GM21360 (cell line): ENCODE data around the gene NRXN3.
"Not testable (repeated sequence)": the region's sequence is repeated elsewhere in the genome, so short reads cannot be mapped to it uniquely, and the experiment has no call there.

Experiments used
- ATAC-seq: cut with Tn5 transposase; IDR thresholded peaks from one replicate; pipeline ENCODE4 v1.9.1; 2021; ENCODE audit warnings: mild to moderate bottlenecking, moderate library complexity; ENCODE audit not compliant: unreplicated experiment

Gene NRXN3

DNA sequence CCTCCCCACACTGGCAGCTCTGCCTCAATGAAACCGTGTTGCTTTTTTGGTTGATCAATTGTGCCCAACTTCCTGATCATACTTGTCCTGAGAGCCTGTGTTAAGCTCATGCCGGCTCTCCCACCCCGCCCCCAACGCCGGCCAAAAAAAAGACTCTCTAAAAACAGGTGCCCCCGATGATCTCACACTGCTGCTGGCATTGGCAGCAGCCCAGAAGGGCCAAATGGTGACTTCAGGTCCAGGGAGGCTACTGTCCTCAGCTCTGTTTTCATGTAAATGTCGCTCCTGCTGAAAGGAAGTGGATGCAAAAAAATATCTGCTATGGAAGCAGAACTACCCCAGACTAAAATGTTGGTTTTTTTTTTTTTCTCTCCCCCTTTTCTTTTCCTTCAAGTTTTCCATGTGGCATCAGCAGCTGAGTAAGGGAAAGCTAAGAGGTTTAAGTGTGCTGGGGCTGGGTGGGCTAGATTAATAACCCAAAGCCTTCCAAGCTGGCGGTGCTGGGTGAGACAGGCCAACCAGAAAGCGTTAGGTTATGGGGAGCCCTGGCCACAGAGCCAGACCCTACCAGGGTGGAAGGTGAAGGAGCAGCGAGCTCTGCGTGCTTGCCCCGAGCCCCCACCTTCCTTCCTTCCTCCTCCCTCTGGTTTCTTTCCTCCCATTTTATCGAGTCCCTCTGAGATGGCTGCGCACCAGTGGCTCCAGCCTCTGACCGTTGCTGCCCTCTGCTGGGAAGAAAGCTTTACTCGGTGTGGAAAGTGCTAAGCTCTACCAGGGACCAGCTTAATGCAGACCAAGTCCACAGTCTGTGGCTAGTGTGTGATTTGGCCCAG, 396.1 kb downstream of the NRXN3 start:
- ATAC-seq = peak; percentile 97

DNA sequence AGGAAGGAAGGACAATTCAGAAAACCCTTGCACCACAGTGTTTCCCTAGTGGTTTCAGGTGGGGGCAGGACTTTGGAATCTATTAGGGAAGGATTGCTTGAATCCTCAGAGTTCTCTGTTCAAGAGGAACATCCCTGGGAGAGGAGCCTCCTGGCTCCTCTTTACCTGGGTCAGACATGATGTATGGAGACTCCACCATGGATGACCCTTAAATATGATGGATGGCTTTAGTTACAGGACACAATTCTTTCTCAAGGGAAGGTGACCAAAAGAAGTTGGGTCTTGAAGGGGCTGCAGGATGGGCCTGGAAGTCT, 396.6 kb downstream of the NRXN3 start:
- no peak for ATAC-seq

DNA sequence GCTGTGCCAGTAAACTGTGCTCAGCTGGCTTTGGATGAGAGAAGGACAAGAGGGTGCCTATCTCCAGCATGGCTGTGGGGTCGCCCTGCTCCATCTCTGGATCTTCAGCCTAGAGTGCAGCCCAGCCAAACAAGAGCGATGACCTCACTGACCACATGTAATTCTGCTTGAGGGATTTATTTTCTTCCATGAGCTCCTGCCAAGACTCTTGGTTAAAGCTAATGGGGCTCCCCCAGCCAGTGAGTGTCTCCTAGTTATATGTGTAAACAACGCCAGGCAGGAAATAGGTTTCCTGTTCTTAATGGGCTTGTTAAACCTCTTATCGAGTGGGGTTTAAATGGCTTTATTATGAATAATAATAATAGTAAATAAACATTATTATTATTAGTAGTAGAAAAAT, 397.2 kb downstream of the NRXN3 start:
- ATAC-seq = no peak

DNA sequence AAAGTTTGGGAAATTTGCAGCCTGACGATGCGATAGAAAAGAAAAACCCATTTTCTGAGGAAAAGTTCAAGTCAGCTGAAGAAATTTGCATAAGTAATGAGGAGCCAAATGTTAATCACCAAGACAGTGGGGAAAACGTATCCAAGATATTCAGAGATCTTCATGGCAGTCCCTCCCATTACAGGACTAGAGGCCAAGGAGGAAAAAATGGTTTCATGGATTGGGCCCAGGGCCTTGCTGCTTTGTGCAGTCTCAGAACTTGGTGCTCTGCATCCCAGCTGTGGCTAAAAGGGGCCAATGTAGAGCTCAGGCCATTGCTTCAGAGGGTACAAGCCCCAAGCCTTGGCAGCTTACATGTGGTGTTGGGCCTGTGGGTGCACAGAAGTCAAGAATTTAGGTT, 403.6 kb downstream of the NRXN3 start:
- ATAC-seq = not testable (repeated sequence)

DNA sequence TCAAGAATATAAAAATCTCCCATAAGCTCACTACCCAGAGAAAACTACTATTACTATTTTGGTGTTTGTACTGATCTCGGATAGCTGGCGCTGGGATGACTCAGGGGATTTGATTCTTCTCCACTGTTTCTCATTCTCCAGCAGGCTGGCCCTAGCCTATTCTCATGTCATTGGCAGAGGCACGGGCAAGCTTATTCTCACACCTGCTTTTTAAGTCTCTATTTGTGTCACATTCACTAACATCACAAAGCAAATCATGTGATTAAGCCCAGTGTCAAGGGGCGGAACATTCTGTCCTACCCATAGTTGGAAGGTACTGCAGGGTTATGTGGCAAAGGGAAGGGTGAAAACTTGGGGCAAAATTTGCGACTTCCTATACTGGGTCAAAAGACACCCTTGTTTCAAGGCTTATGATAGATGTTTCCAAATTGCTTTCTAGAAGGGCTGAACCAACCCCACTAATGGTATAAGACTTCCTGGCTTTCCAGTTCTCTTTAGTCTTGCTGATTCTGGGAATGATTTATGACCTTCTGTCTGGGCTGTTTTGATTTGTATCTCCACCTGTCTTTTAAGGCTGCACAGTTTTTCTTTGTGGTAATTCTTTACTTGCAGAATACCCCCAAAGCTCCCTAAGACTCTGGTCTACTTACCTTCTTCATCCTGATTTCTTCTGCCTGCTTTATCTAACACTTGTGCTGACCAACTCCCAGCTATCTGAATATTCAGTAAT, 406.4 kb downstream of the NRXN3 start:
- no peak for ATAC-seq

DNA sequence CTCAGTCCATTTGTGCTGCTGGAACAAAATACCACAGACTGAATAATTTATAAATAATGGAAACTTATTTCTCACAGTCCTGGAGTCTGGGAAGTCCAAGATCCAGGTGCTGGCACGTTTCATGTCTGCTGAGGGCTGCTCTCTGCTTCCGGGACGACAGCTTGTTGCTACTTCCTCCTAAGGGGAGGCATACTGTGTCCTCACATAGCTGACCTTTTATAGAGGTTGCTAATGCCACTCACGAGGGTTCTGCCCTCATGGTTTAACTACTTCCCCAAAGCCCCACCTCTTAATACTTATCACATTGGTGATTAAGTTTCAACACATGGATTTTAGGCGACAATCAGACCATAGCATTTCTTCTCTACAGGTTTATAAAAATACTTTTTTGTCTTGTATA, 411.1 kb downstream of the NRXN3 start:
- no peak for ATAC-seq

DNA sequence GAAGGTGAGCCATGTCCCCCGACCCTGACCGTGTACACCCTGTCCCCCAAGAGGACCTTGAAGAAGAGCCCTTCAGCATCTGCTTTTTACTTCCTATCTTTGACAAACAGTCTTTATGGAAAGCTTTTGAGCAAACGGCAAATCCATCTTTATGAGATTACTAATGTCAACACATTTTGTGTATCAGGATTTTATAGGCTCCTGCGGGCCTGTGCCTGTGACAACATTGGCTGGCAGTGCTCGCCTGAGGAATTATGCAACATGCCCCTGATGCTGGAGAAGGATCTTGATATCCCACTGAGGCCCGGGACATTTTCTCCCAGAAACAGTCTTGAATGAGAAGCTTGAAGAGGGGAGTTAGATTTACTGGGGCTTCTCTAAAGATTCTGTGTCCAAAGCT, 416.5 kb downstream of the NRXN3 start:
- ATAC-seq = no peak

DNA sequence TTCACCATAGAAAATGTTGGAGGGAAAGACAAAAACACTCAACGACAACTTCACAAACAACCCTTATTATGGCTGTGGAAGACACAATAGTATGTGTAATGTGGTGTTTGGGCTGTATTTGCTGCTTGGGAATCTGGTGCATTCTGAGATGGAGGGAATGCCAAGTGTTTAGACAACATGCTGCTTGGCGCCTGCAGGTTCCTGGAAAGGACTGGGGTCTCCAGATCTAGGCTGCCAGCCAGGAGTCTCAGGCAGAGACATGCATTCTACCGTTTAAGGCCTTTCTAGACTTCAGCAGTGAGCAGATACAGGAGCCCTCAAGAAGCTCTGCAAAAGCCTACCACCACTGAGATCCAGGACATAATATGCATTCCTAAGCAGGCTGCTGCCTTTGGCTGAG, 418.7 kb downstream of the NRXN3 start:
- ATAC-seq = no peak

DNA sequence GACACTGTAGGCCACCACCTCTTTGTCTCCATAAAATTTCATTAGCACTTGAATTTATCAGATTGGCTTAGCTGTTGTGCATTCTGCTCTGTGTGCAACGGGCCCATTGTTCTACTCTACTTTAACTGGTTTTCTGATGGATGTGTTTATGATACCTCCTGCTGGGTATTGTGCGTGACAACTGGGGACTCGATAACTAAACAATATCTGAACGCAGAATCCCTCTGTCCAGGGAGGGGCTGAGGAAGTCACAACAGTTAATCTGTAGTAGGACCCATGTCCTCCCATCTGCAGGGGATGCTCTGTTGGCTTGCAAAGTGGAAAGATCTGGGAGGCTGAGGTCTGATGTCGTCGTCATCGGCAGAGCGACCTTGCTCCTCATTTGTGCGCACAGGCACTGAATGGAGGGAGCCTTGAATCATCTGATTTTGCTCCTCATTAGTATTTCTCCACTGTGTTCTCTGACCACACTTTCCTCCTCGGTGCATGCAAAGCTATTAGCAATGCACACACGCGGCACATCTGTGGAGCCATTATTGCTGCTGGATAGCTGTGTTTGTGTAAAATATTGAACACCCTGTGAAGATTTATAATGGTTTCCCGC, 422.5 kb downstream of the NRXN3 start:
- no peak for ATAC-seq

DNA sequence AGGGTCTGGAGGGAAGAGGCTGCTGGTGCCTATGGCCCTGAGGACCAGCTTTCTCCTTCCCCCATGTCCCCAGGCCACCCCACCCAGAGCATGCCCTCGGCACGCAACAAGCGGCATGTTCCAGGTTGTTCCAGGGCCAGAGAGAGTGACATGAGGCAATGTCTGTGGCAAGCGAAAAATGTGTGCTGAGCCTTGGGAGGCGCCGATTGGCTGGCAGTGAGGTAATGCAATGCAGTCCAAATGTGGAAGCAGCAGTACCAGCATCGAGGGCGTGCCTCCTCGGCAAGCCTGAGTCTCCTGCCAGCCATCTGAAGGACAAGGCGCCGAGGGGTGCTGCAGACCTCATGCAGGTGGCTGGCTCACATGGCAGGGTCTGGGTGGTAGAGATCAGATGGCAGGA, 423.8 kb downstream of the NRXN3 start:
- no peak for ATAC-seq

DNA sequence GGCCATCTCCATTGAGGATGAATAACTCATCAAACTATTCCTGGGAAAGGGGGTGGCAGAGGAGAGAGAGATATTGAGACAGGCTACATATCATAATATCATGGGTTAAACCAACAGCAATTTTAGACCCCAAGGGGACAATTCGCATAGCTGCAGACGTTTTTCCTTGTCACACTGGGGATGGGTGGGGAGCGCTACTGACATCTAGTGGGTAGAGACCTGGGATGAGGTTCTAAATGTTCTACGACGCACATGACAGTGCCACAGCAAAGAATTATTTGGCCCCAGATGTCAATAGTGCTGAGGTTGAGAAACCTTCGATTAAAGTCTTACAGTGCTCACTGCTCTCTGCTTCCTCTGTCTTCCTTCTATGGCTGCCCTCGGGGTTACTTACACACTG, 425.6 kb downstream of the NRXN3 start:
- no peak for ATAC-seq

DNA sequence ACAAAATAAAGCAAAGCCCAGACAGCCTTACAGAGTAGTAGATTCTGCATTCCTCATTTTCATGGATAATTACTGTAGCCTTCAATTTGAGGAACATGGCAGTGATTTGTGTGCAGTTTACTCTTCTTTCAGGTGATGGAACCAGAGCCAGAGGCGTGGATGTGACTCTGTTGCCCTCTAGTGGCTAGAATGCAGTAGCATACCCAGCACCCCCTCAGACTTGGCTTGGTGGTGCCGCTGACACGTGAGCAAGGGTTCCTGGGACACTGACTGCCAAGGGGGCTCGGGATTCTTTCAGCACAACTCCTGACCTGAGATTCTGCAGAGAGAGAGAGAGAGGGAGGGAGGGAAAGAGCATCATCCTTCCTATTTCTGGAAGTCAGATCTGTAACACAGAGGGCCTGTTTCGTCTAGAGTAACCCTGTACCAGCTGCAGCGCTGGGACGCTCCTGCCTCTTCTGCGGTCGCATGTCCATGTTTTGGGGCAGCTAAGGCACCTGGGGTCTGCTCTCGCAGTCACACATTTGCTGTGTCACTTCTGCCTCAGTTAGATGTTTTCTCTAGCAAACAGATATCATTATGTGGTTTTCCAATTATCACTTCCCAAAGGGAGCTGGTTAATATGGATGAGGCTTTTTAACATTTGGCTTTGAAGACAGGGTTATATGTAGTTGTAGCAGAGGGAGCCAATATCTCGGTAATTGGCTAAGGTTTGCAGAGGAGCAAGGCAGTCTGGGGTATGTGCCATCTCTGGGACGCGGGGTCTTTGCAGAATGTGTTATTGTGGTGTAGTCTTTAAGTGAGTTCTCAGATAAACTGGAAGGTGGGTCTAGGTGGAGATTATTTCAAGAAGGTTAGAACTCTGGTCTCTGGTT, 428.1 kb downstream of the NRXN3 start:
- ATAC-seq = peak; percentile 91

DNA sequence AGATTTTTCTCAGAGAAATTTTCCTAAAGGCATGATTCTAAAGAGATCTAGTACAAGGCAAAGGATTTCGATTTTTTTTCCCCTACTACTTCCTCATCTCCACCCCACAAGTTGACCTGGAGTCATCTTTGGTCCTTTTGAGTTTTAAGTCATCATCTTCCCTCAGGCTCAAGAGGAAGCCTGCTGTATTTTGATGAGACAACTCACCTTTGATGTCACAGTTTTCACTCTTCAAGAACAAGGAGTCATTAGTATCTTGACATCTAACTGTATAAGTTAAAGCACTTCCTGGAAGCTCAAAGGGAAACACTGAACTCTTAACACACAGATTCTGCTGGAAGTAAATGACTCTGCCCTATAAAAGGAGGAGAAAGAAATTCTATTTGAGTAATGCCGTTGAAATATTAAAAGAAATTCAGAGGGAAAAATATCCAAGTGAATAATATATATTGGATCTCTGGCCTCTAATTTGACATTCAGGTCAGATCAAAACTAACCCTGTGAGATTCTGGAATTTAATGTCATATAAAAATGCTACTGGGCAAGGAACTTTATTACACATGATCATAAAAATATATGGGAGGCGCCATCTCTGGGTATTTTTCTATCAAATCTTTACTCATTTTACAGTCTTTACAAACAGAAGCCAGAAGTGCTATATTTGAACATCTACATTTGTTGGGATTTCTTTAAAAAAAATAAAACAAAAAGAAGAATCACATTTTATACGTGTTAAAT, 435.0 kb downstream of the NRXN3 start:
- ATAC-seq = no peak

DNA sequence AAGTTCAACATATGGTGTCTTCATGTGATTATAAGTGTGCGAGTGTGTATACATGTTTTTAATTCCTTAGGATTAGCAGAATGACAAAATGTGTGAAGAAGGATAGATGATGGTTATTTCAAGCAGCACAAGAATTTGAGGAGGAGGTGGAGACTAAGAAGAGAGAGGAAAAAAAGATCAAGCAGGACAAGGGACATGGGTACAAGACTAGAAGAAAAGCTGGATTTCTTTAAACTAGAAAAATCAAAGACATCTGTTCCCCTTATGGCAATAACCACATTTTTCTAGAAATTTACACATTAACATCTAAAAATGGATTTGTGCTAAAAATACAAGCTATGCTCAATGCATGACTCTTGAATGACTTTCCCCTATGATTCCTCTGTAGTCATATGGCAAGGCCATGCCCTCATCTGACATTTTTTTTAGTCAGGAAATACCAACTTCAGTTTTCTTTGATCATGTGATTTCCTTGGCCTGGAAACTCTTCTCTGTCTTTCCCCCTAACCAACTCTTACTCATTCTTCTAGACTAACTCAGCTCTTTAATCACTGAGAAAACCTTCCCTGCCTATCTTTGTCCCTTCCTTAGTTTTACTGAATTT, 435.8 kb downstream of the NRXN3 start:
- no peak for ATAC-seq

DNA sequence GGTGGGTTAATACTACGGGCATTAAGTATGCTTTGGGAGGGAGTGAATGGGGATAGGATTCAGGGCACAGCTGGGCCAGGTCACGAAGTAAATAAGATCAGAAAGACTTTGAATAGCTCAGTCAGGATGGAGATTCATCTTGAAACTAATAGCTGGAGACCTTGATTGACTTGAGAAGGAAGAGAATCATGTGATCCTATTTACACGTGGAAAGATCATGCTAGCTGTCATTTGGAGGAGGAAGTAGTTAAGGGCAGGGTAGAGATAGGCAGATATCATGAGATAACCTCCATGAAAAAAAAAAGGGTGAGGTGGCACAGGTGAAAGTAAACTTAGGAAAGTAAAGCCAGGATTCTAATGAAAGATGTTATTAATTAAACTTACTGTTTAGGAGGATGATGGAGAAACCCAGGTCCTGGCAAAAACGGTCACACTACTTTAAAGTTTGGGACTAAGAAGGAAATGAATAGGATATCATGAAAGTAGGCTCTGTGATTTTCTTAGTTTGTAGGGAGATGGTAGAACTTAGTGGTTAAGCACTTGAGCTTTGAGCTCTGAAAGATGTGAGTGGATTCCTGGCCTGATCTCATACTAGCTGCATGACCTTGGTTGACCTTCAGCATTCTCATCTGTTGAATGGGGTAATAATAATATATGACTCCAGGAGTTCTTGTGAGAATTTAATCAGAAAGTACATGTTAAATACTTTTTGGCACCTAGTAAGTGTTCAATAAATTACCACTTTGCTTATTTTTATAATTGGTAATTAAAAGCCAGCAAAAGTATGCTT, 439.0 kb downstream of the NRXN3 start:
- ATAC-seq = no peak

DNA sequence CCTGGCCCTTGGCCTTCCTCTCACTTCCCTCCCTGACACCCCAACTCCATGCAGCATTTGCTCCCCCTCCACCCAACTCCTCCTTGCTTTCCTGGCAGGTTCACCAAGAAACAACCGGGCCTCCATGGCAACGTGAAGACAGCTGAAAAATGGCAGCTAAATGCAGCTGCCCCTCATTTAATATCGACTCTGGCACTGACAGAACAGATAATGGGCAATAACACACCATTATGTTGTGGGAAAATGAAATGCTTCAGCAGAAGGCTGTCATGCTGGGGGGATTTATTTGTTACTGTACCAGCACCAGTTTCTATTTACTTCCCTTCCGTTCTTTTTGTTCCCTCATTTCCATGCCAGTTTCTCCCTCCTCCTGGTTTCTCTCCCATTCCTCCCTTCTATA, 440.8 kb downstream of the NRXN3 start:
- no peak for ATAC-seq

DNA sequence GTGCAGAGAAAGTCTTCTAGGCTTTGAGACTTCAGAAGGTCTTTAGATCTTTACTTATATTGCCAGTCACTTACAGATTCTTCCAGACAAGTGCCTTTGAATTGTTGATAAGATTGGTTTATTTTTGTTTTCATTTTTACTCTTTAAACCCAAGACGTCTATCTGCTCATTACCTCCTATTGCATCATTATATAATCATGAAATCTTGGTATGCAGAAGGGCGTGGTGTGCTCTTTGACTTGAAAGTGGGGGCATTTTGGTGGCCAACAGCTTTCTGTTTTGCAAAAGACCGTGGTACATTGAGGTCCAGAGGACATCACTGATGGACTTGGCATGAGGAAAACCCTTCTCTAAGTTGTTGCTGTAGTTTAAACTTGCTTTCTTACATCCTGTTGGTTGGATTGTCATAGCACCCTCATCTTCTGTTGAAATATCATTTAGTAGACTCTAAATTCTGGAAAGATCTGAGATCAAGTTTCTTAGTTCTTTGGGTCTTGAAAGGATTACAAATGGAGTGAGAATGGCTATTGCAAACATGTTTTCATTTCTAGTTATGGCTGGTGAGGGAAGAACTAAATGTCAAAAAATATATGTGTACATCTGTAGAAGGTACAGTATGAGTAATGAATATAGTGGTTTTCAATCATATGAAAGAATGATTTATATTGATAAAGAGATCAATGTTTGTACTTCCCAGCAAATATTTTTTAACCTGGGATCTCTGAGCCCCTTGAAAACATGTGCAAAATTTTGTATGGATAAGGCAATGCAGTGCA, 441.8 kb downstream of the NRXN3 start:
- no peak for ATAC-seq

DNA sequence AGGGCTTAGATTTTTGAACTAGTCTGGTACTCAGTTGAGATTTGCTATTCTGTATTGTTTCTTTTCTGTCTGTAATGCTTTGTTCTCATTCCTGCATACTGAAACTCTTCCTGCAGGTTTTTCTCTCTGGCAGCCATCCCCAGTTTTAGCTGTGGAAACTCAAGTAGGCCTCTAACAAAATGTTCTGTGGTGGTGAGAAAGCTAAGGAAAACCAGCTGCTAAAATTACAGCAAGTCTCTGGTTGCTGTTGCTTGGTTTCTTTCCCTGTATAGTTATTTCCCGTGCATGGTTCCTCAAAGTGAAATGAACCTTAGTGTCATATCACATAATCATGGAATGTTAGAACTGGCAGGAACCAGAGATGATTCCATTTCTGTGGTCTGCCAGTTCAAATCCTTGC, 442.5 kb downstream of the NRXN3 start:
- no peak for ATAC-seq

DNA sequence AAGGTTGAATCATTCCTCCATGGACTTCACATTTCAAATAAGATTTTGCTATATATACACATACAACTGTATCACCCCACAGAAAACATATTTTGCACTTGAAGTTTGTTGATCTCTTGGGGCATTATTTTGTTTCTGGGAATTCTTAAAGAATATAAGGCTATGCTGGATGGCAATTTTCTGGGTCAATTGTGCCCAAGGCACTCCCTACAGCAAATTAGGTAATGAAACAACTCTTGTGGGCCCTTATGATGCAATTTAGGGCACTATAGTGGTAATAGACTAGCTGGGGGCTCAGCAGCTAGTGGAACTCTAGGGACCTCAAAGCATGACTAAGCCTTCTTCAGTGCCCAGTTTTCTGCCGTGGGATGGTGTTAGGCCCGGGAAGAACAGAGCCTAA, 444.4 kb downstream of the NRXN3 start:
- ATAC-seq = no peak
